ENCODE results near the gene CEP152. TPM values are rescaled to one million over a fixed set of nuclear protein-coding genes. Genes with fewer than 3 reads are reported as not detected.

CEP152 gene
- total and polyA plus RNA-seq, 2 donors (not counting 1 experiment from before 2014, with no cell fraction given) = 1.5 to 18.0 TPM

DNA sequence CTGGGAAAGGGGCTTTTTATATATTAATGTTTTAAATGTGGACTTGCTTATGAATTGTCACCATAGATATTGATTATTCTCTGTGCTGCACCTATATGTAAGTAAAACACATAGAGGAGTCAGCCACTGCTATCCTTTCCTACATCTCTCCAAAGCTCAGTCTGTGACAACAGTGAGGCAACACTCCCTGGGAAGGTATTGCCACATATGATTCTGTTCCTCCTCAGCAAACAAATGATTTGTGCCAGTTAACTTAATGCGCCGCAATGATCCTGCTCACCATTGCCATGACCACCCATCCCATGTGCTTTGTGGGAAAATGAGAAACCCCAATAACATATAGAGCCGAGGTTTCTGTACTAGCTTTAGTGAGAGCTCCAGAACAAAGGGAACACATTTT is 90.2 kb downstream of the CEP152 start:
- Histone ChIP-seq H3K36me3 (replicated peaks in 1 of 2; ENCODE audit: control extremely low read depth in 1 of 2, control insufficient read depth in 1 of 2, extremely low read depth in 1 of 2, insufficient read depth in 2 of 2, low read length in 1 of 2) (no peaks in the 10 kb centered on the region), H3K79me2 (ENCODE audit: control insufficient read depth, insufficient read depth, low read length) (no peaks in the 10 kb centered on the region), H3K9ac (ENCODE audit: low read length) (no peak overlapping the region), H3K27ac (ENCODE audit: low read length in 2 of 2) (no peak overlapping the region), H2AFZ (ENCODE audit: insufficient read depth, low read depth, low read length, poor library complexity, severe bottlenecking) (no peak overlapping the region), H3K4me2 (replicated peaks; ENCODE audit: low read depth, low read length, poor library complexity, severe bottlenecking) (no peak overlapping the region), H3K27me3 (replicated peaks in 1 of 4; ENCODE audit: control extremely low read depth in 1 of 4, control insufficient read depth in 3 of 4, insufficient read depth in 4 of 4, low read length in 3 of 4) (no peaks in the 10 kb centered on the region), H3K4me1 (ENCODE audit: control insufficient read depth in 2 of 2, insufficient read depth in 2 of 2, low read length in 2 of 2) (no peaks in the 10 kb centered on the region), H3K9me3 (ENCODE audit: control extremely low read depth in 1 of 3, control insufficient read depth in 2 of 3, insufficient read depth in 1 of 3, low read length in 2 of 3) (peaks cover 0 to 14% (median 1%) of the 10 kb centered on the region in 3 donors), H3K4me3 (ENCODE audit: control extremely low read depth in 1 of 5, extremely low read depth in 1 of 5, insufficient read depth in 1 of 5, low read depth in 2 of 5, low read length in 4 of 5) (no peak overlapping the region), H4K20me1 (ENCODE audit: control insufficient read depth, insufficient read depth, low read length, poor library complexity, severe bottlenecking) (no peaks in the 10 kb centered on the region)
- Mint-ChIP-seq H3K4me1 (no peaks in the 10 kb centered on the region), H3K9me3 (ENCODE audit: insufficient read depth) (peaks cover 6% of the 10 kb centered on the region), H3K27ac (no peak overlapping the region), H3K4me3 (no peak overlapping the region), H3K27me3 (no peaks in the 10 kb centered on the region)
- WGBS (ENCODE audit: insufficient coverage) = no CpG with 5 or more reads among the region's 3 CpGs
- ChIA-PET CTCF (no interaction called here), POLR2A (no interaction called here)
- no peak for TF ChIP-seq EZH2 (IDR thresholded peaks at IDR 0.05; ENCODE audit: borderline replicate concordance, insufficient read depth, low read depth, low read length, poor library complexity, severe bottlenecking)
- TF ChIP-seq, protein P1, sequence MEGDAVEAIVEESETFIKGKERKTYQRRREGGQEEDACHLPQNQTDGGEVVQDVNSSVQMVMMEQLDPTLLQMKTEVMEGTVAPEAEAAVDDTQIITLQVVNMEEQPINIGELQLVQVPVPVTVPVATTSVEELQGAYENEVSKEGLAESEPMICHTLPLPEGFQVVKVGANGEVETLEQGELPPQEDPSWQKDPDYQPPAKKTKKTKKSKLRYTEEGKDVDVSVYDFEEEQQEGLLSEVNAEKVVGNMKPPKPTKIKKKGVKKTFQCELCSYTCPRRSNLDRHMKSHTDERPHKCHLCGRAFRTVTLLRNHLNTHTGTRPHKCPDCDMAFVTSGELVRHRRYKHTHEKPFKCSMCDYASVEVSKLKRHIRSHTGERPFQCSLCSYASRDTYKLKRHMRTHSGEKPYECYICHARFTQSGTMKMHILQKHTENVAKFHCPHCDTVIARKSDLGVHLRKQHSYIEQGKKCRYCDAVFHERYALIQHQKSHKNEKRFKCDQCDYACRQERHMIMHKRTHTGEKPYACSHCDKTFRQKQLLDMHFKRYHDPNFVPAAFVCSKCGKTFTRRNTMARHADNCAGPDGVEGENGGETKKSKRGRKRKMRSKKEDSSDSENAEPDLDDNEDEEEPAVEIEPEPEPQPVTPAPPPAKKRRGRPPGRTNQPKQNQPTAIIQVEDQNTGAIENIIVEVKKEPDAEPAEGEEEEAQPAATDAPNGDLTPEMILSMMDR (IDR thresholded peaks at IDR 0.05) = no peak
- ATAC-seq (ENCODE audit: low read depth) (no peak), DNase-seq (no peak)
- intact Hi-C loops (cut with micrococcal nuclease) = no loop called here

DNA sequence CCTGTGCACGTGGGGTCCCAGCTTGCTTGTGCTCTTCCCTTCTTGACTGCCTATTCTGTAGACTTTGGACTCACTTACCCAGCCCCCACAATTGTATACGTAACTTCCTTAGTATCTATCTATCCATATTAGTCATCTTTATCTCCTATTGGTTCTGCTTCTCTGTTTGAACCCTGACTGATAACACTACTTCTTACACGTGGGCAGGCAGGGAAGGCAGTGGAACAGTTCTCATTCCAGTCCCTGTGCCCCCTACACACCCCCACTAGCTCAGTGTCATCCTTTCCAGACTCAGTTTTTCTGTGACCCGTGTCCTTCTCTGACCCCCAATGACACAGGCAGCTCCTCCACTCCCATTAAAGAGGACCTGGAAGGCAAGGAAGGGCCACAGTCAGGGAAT is 91.2 kb downstream of the CEP152 start:
- intact Hi-C loops (cut with micrococcal nuclease) = no loop called here
- H3K9me3 Mint-ChIP-seq (ENCODE audit: insufficient read depth) = peaks cover 9% of the 10 kb centered on the region
- H3K79me2 ChIP-seq (ENCODE audit: control insufficient read depth, insufficient read depth, low read length) = no peaks in the 10 kb centered on the region
- H3K9me3 ChIP-seq (ENCODE audit: control extremely low read depth in 1 of 3, control insufficient read depth in 2 of 3, insufficient read depth in 1 of 3, low read length in 2 of 3) = peaks cover 1 to 16% (median 6%) of the 10 kb centered on the region in 3 donors
- ChIA-PET POLR2A (no interaction called here), CTCF (interaction anchor here (0.6 kb wide), 1 partner anchor 1617 kb away, joined by 4 read pairs; no protein-coding TSS in a partner anchor)
- H3K4me3 Mint-ChIP-seq = no peak overlapping the region
- H3K27ac ChIP-seq (ENCODE audit: low read length in 2 of 2) = no peak overlapping the region
- H3K27ac Mint-ChIP-seq = no peak overlapping the region
- 70% methylated on average over 2 of the region's 4 CpGs for WGBS (ENCODE audit: insufficient coverage)
- no peaks in the 10 kb centered on the region for H3K4me1 Mint-ChIP-seq
- H4K20me1 ChIP-seq (ENCODE audit: control insufficient read depth, insufficient read depth, low read length, poor library complexity, severe bottlenecking) = no peaks in the 10 kb centered on the region
- no peaks in the 10 kb centered on the region for H3K27me3 ChIP-seq (replicated peaks in 1 of 4; ENCODE audit: control extremely low read depth in 1 of 4, control insufficient read depth in 3 of 4, insufficient read depth in 4 of 4, low read length in 3 of 4)
- TF ChIP-seq, protein P1 (IDR thresholded peaks at IDR 0.05) = no peak
- TF ChIP-seq EZH2 (IDR thresholded peaks at IDR 0.05; ENCODE audit: borderline replicate concordance, insufficient read depth, low read depth, low read length, poor library complexity, severe bottlenecking) = no peak
- no peak overlapping the region for H2AFZ ChIP-seq (ENCODE audit: insufficient read depth, low read depth, low read length, poor library complexity, severe bottlenecking)
- no peak overlapping the region for H3K9ac ChIP-seq (ENCODE audit: low read length)
- no peak for ATAC-seq (ENCODE audit: low read depth)
- H3K4me3 ChIP-seq (ENCODE audit: control extremely low read depth in 1 of 5, extremely low read depth in 1 of 5, insufficient read depth in 1 of 5, low read depth in 2 of 5, low read length in 4 of 5) = no peak overlapping the region
- no peak for DNase-seq
- no peaks in the 10 kb centered on the region for H3K27me3 Mint-ChIP-seq
- H3K4me1 ChIP-seq (ENCODE audit: control insufficient read depth in 2 of 2, insufficient read depth in 2 of 2, low read length in 2 of 2) = no peaks in the 10 kb centered on the region
- H3K36me3 ChIP-seq (replicated peaks in 1 of 2; ENCODE audit: control extremely low read depth in 1 of 2, control insufficient read depth in 1 of 2, extremely low read depth in 1 of 2, insufficient read depth in 2 of 2, low read length in 1 of 2) = no peaks in the 10 kb centered on the region
- H3K4me2 ChIP-seq (replicated peaks; ENCODE audit: low read depth, low read length, poor library complexity, severe bottlenecking) = no peak overlapping the region

Data from B cell (primary cell).